ENCODE results near the gene TRIOBP. TPM values are rescaled to one million over a fixed set of nuclear protein-coding genes. Genes with fewer than 3 reads are reported as not detected.

The TRIOBP gene
- total RNA-seq, 1 donor from 2014 or later = 40.1 TPM

GRCh38 chr22:37806409-37807333, 109.8 kb downstream of the TRIOBP start:
- DNase-seq = no peak

- DNase-seq = peak; percentile 92
Measured at GRCh38 chr22:37807410-37808293, 110.8 kb downstream of the TRIOBP start, which contains the start of gene GCAT. GCAT (plus strand) TSS chr22:37807934; CDS start chr22:37807968, 34 bp downstream.

- DNase-seq = no peak
Measured at GRCh38 chr22:37808294-37808657, 111.4 kb downstream of the TRIOBP start.

GRCh38 chr22:37809672-37810333, 113.0 kb downstream of the TRIOBP start:
- DNase-seq = no peak

- DNase-seq = no peak
Measured at GRCh38 chr22:37811867-37812266, 115.0 kb downstream of the TRIOBP start.

GRCh38 chr22:37812869-37813678, 116.2 kb downstream of the TRIOBP start:
- no peak for DNase-seq

- DNase-seq = no peak
Measured at GRCh38 chr22:37815593-37815992, 118.7 kb downstream of the TRIOBP start.

GRCh38 chr22:37816543-37817180, 119.8 kb downstream of the TRIOBP start:
- no peak for DNase-seq

- DNase-seq = peak; percentile 58
Measured at GRCh38 chr22:37817705-37818408, 121.0 kb downstream of the TRIOBP start.

GRCh38 chr22:37818409-37819104, 121.7 kb downstream of the TRIOBP start:
- no peak for DNase-seq

- no peak for DNase-seq
Measured at GRCh38 chr22:37819105-37819433, 122.2 kb downstream of the TRIOBP start.

- no peak for DNase-seq
Measured at GRCh38 chr22:37820350-37820749, 123.5 kb downstream of the TRIOBP start.

- DNase-seq = no peak
Measured at GRCh38 chr22:37822079-37822833, 125.4 kb downstream of the TRIOBP start.

GRCh38 chr22:37823134-37823985, 126.5 kb downstream of the TRIOBP start, which contains the start of gene GALR3:
GALR3 (plus strand) TSS chr22:37823382; CDS start chr22:37823407, 25 bp downstream.
- no peak for DNase-seq

- DNase-seq = no peak
Measured at GRCh38 chr22:37824674-37825641, 128.1 kb downstream of the TRIOBP start.
